Type B pancreatic cell (in vitro differentiated cells): ENCODE measurements around the gene SYNGAP1. TPM values are rescaled to one million over a fixed set of nuclear protein-coding genes. Genes with fewer than 3 reads are reported as not detected.

Experiments used
- DNase-seq: peaks from one replicate; pipeline ENCODE4 v3.0.0; 2021; ENCODE audit warnings: mixed read lengths; ENCODE audit not compliant: unreplicated experiment; ENCODE audit errors: extremely low spot score
- H3K27ac Mint-ChIP-seq: 2 replicates; pipeline ENCODE4 v1.8.0; 2021; ENCODE audit warnings: mild to moderate bottlenecking, mixed read lengths
- H3K27me3 Mint-ChIP-seq: 2 replicates; pipeline ENCODE4 v1.8.0; 2021; ENCODE audit warnings: mixed read lengths
- H3K36me3 Mint-ChIP-seq: 2 replicates; pipeline ENCODE4 v1.8.0; 2021; ENCODE audit warnings: mixed read lengths
- H3K4me1 Mint-ChIP-seq: one replicate; pipeline ENCODE4 v1.8.0; 2021; ENCODE audit warnings: mixed read lengths; ENCODE audit not compliant: unreplicated experiment
- H3K4me3 Mint-ChIP-seq: 2 replicates; pipeline ENCODE4 v1.8.0; 2021; ENCODE audit warnings: mild to moderate bottlenecking, mixed read lengths
- H3K9me3 Mint-ChIP-seq: 2 replicates; pipeline ENCODE4 v1.8.0; 2021; ENCODE audit warnings: mixed read lengths
- total RNA-seq: library from RNA; stranded (reverse); gene quantifications from 2 replicates; pipeline ENCODE4 v1.2.1, GENCODE V29; 2021; ENCODE audit warnings: low replicate concordance
- TF ChIP-seq, protein P1 (sequence below): fragments of 200-600 bp; sonication (generic); conservative IDR thresholded peaks from 2 replicates; pipeline ENCODE4 v1.5.0; 2021; ENCODE audit warnings: antibody characterized with exemption, mild to moderate bottlenecking

Gene SYNGAP1
- total RNA-seq, 1 donor from 2014 or later = 74.1 TPM

DNA sequence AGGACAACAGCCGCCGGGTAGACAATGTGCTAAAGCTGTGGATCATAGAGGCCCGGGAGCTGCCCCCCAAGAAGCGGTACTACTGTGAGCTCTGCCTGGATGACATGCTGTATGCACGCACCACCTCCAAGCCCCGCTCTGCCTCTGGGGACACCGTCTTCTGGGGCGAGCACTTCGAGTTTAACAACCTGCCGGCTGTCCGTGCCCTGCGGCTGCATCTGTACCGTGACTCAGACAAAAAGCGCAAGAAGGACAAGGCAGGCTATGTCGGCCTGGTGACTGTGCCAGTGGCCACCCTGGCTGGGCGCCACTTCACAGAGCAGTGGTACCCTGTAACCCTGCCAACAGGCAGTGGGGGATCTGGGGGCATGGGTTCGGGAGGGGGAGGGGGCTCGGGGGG lies 17.8 kb downstream of the SYNGAP1 start:
- no peak overlapping the region for H3K27ac Mint-ChIP-seq

DNA sequence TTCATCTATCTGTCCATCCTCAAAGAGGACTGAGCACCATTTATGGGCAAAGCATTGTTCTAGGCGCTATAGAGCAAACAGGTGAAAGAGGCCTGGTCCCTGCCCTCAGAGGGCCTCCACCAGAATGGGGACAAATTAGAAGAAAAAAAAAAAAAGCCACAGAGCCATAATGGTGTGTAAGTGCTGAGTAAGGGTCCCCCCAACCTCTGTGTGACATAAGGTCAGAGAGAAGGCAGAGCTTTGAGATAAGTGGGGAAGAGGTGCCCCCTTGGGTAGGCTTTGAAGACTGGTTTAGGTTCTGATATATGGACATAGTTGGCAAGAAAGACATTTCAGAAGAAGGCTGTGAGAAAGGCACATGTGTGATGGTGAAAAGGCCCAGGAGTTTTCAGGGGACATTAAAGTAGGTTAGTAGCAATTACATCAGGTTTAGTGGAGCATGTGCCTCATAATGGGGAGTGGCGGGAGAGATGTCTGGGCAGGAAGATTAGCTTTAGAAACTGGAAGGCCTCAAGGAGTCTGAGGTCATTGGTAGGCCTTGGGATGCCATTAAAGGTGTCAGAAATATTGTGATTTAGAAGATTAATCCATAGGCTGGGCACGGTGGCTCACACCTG lies 19.2 kb downstream of the SYNGAP1 start:
- Mint-ChIP-seq H3K27me3 (no peaks in the 10 kb centered on the region), H3K27ac (no peak overlapping the region), H3K4me3 (no peak overlapping the region), H3K36me3 (peaks cover 20% of the 10 kb centered on the region), H3K9me3 (no peaks in the 10 kb centered on the region), H3K4me1 (peaks cover 2% of the 10 kb centered on the region)
- TF ChIP-seq, protein P1, sequence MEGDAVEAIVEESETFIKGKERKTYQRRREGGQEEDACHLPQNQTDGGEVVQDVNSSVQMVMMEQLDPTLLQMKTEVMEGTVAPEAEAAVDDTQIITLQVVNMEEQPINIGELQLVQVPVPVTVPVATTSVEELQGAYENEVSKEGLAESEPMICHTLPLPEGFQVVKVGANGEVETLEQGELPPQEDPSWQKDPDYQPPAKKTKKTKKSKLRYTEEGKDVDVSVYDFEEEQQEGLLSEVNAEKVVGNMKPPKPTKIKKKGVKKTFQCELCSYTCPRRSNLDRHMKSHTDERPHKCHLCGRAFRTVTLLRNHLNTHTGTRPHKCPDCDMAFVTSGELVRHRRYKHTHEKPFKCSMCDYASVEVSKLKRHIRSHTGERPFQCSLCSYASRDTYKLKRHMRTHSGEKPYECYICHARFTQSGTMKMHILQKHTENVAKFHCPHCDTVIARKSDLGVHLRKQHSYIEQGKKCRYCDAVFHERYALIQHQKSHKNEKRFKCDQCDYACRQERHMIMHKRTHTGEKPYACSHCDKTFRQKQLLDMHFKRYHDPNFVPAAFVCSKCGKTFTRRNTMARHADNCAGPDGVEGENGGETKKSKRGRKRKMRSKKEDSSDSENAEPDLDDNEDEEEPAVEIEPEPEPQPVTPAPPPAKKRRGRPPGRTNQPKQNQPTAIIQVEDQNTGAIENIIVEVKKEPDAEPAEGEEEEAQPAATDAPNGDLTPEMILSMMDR = no peak
- DNase-seq = no peak

More for the DNA sequence above, 17.8 kb downstream of the SYNGAP1 start:
- H3K27me3 Mint-ChIP-seq = peaks cover 3% of the 10 kb centered on the region
- DNase-seq = no peak
- H3K36me3 Mint-ChIP-seq = peaks cover 28% of the 10 kb centered on the region
- peaks cover 13% of the 10 kb centered on the region for H3K4me1 Mint-ChIP-seq
- no peaks in the 10 kb centered on the region for H3K9me3 Mint-ChIP-seq
- H3K4me3 Mint-ChIP-seq = no peak overlapping the region
- TF ChIP-seq, protein P1 = no peak

DNA sequence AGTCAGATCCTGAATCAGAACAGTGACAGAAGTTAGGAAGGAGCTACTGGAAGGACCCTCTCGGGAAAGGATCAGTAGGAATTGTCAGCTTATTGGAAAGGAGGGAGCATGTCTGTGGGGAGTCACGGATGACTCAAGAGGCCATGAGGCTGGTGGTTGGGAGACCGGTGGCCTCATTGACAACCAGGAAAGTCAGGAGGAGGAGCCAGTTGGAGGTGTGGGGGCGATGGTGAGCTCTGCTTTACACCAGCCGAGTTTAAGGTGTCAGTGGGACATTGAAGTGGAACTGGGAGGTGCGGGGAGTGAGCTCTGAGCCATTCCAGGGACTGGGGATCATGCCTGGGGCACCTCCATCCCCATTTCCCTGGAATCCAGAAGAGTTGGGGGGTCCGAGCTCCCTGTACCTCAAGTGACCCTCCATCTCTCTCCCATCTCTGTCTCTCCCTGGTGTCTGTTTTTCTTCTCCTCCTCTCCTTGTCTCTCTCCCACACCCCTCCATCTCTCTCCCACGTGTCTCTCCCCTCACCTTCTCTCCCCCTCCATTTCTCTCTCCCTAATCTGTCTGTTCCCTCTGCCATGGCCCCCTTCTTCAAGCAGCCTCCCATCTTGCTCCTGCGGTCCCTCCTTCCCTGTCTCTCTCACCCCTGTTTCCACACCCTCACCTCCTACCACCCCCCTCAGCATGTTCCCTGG lies 20.2 kb downstream of the SYNGAP1 start:
- Mint-ChIP-seq H3K4me1 (no peaks in the 10 kb centered on the region), H3K9me3 (no peaks in the 10 kb centered on the region), H3K36me3 (peaks cover 23% of the 10 kb centered on the region), H3K27me3 (no peaks in the 10 kb centered on the region), H3K27ac (no peak overlapping the region), H3K4me3 (no peak overlapping the region)
- DNase-seq = no peak
- TF ChIP-seq, protein P1 = no peak

DNA sequence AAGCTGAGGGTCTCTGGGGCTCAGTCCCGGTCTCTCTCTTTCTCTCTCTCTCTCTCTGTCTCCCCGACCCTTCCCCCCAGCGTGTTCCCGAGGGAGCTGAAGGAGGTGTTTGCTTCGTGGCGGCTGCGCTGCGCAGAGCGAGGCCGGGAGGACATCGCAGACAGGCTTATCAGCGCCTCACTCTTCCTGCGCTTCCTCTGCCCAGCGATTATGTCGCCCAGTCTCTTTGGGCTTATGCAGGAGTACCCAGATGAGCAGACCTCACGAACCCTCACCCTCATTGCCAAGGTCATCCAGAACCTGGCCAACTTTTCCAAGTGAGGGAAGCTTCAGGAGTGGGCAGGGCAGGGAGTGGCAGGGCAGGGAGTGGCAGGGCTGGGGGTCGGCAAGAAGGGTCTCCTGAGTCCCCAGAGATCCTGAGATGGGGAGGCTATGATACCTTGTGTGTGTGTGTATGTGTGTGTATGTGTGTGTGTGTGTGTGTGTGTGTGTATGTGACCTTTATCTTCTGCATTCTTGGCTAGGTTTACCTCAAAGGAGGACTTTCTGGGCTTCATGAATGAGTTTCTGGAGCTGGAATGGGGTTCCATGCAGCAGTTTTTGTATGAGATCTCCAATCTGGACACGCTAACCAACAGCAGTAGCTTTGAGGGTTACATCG lies 20.9 kb downstream of the SYNGAP1 start:
- TF ChIP-seq, protein P1 = no peak

DNA sequence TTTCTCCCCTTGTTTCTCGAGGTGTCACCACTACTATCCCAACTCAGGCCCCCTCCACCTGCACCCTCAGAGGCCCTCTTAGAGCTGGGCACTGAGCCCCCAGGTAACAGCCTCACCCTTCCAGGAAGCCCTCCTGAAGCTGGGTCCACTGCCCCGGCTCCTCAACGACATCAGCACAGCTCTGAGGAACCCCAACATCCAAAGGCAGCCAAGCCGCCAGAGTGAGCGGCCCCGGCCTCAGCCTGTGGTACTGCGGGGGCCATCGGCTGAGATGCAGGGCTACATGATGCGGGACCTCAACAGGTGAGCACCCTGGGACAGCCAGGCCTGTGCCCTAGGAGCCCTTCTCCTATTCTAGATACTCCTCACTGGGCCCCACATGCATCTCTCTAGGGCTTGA lies 21.6 kb downstream of the SYNGAP1 start:
- Mint-ChIP-seq H3K36me3 (peaks cover 27% of the 10 kb centered on the region), H3K27me3 (no peaks in the 10 kb centered on the region), H3K27ac (no peak overlapping the region), H3K9me3 (no peaks in the 10 kb centered on the region), H3K4me3 (no peak overlapping the region), H3K4me1 (no peaks in the 10 kb centered on the region)
- no peak for DNase-seq
- TF ChIP-seq, protein P1 = no peak

More for the DNA sequence above, 20.9 kb downstream of the SYNGAP1 start:
- Mint-ChIP-seq H3K27me3 (no peaks in the 10 kb centered on the region), H3K4me3 (no peak overlapping the region), H3K36me3 (peaks cover 23% of the 10 kb centered on the region), H3K4me1 (no peaks in the 10 kb centered on the region), H3K27ac (no peak overlapping the region), H3K9me3 (no peaks in the 10 kb centered on the region)
- no peak for DNase-seq
